ENCODE data around the gene LRRTM4. TPM values are rescaled to one million over a fixed set of nuclear protein-coding genes. Genes with fewer than 3 reads are reported as not detected.
A peak's percentile ranks its signal among the peaks of the same experiment; 100 is the strongest.

LRRTM4 gene
- total RNA-seq, 1 experiment from 2014 or later, result 12.0 TPM

GRCh38 chr2:77101796-77102452 lies 420.3 kb downstream of the LRRTM4 start:
- no peak overlapping the region for H2AK5ac ChIP-seq (ENCODE audit: insufficient read length, low read length)
- no CpG with 5 or more reads among the region's 8 CpGs for WGBS (ENCODE audit: extremely low coverage, insufficient read length, low lambda C conversion rate)
- Mint-ChIP-seq H3K27ac (peak overlapping the region; percentile 62 to 83 (median 65); a peak in 5 of 7 replicates), H3K27me3 (ENCODE audit: low read depth) (no peaks in the 10 kb centered on the region), H3K4me1 (peaks cover 33 to 34% of the 10 kb centered on the region in 2 experiments), H3K4me3 (no peak overlapping the region; a peak in 1 of 5 replicates), H3K9me3 (no peaks in the 10 kb centered on the region), H3K36me3 (ENCODE audit: insufficient read depth in 1 of 3, low read depth in 3 of 3) (peaks cover 22 to 30% (median 24%) of the 10 kb centered on the region in 3 experiments; a peak in 6 of 7 replicates)
- no peak overlapping the region for H3K9ac ChIP-seq (ENCODE audit: extremely low read depth, insufficient read length, low read length)
- H3K23ac ChIP-seq (ENCODE audit: insufficient read length, low read depth, low read length), result no peak overlapping the region
- H2AFZ ChIP-seq (ENCODE audit: low read length), result no peak overlapping the region
- no peaks in the 10 kb centered on the region for H4K20me1 ChIP-seq (ENCODE audit: control insufficient read depth, insufficient read depth, insufficient read length)
- no peak overlapping the region for H3T11ph ChIP-seq (ENCODE audit: low read length)
- no peak overlapping the region for H4K5ac ChIP-seq (ENCODE audit: insufficient read length, low read depth, low read length)
- H3K27me3 ChIP-seq (ENCODE audit: insufficient read depth, low read length), result no peaks in the 10 kb centered on the region
- H3K14ac ChIP-seq (ENCODE audit: insufficient read depth, low read length), result no peak overlapping the region
- H3K79me1 ChIP-seq (ENCODE audit: insufficient read depth, low read depth, low read length, poor library complexity, severe bottlenecking), result no peaks in the 10 kb centered on the region
- H3K9me3 ChIP-seq (ENCODE audit: control insufficient read depth, low read depth, low read length), result no peaks in the 10 kb centered on the region
- no peak overlapping the region for H3K4ac ChIP-seq (ENCODE audit: low read depth, low read length)
- no peak overlapping the region for H2BK15ac ChIP-seq (ENCODE audit: low read depth, low read length)
- H3K4me1 ChIP-seq (ENCODE audit: insufficient read depth, low read length), result peaks cover 2% of the 10 kb centered on the region; the same call in 1 of the 2 replicates
- H2BK12ac ChIP-seq (ENCODE audit: insufficient read length, low read depth, low read length), result no peak overlapping the region
- H2BK20ac ChIP-seq (ENCODE audit: low read depth, low read length, poor library complexity, severe bottlenecking), result no peak overlapping the region
- no peak overlapping the region for H3K4me2 ChIP-seq (ENCODE audit: insufficient read depth, insufficient read length, low read length)
- H3K18ac ChIP-seq (ENCODE audit: insufficient read length, low read depth, low read length), result no peak overlapping the region
- H4K8ac ChIP-seq (replicated peaks; ENCODE audit: insufficient read length, low read depth, low read length), result no peak overlapping the region
- no peak overlapping the region for H3K56ac ChIP-seq (ENCODE audit: insufficient read length, low read depth, low read length)
- TF ChIP-seq CTCF (conservative IDR thresholded peaks at IDR 0.05), result no peak
- peak; percentile 36 for DNase-seq
- H3K79me2 ChIP-seq (ENCODE audit: insufficient read depth, low read length), result no peaks in the 10 kb centered on the region
- no peaks in the 10 kb centered on the region for H3K23me2 ChIP-seq (ENCODE audit: insufficient read length, low read depth, low read length, poor library complexity, severe bottlenecking)
- H4K91ac ChIP-seq (ENCODE audit: insufficient read length, low read depth, low read length), result no peak overlapping the region
- H2BK120ac ChIP-seq (ENCODE audit: low read depth, low read length, poor library complexity, severe bottlenecking), result no peak overlapping the region
- H3K27ac ChIP-seq (ENCODE audit: insufficient read length, low read depth, low read length), result no peak overlapping the region
- H2BK5ac ChIP-seq (ENCODE audit: insufficient read length, low read length), result no peak overlapping the region
